Measurements from ENCODE around the gene LHPP. TPM values are rescaled to one million over a fixed set of nuclear protein-coding genes. Genes with fewer than 3 reads are reported as not detected.

The LHPP gene
- total RNA-seq, 4 donors from 2014 or later = 20.3 to 116 (median 22.4) TPM

- H3K4me1 ChIP-seq = peaks cover 0 to under 1% (median 0%) of the 10 kb centered on the region in 4 donors
- WGBS, 2 donors (ENCODE audit: low coverage in 1 of 2) = 80% methylated on average over 12 of the region's 12 CpGs; no CpG with 5 or more reads in 1 of the 2 donors
- no peak overlapping the region for H3K27ac ChIP-seq
- H3K4me3 ChIP-seq = no peak overlapping the region
- no peak for DNase-seq
- H3K36me3 ChIP-seq = no peaks in the 10 kb centered on the region
- in situ Hi-C loops (cut with MboI; ENCODE audit: low pct_ligation_motif_present in 1 of 4, low pct_unique_long_range_greater_than_20kb in 1 of 4, low sequenced_read_pairs in 3 of 4) (no loop called here), intact Hi-C loops (cut with DNase I; ENCODE audit: low total_unique reads) (no loop called here)
- H3K9me3 ChIP-seq = no peaks in the 10 kb centered on the region
- no peak for TF ChIP-seq CTCF (IDR thresholded peaks at IDR 0.05)
- no peak for TF ChIP-seq EP300 (IDR thresholded peaks at IDR 0.05; ENCODE audit: low read depth)
- no peak for TF ChIP-seq POLR2AphosphoS5 (IDR thresholded peaks at IDR 0.05)
- no peaks in the 10 kb centered on the region for H3K27me3 ChIP-seq
Measured at GRCh38 chr10:124602121-124602561, 140.5 kb downstream of the LHPP start.

GRCh38 chr10:124602646-124603365, 141.2 kb downstream of the LHPP start:
- DNase-seq = no peak
- Histone ChIP-seq H3K27me3 (no peaks in the 10 kb centered on the region), H3K27ac (no peak overlapping the region), H3K4me1 (no peaks in the 10 kb centered on the region), H3K9me3 (no peaks in the 10 kb centered on the region), H3K36me3 (no peaks in the 10 kb centered on the region), H3K4me3 (no peak overlapping the region)
- WGBS, 2 donors (ENCODE audit: low coverage in 1 of 2) = 92% methylated on average over 11 of the region's 12 CpGs; no CpG with 5 or more reads in 1 of the 2 donors
- in situ Hi-C loops (cut with MboI; ENCODE audit: low pct_ligation_motif_present in 1 of 4, low pct_unique_long_range_greater_than_20kb in 1 of 4, low sequenced_read_pairs in 3 of 4) = no loop called here
- intact Hi-C loops (cut with DNase I; ENCODE audit: low total_unique reads) = no loop called here
- TF ChIP-seq CTCF (IDR thresholded peaks at IDR 0.05) (no peak), EP300 (IDR thresholded peaks at IDR 0.05; ENCODE audit: low read depth) (no peak), POLR2A (IDR thresholded peaks at IDR 0.05) (no peak), POLR2AphosphoS5 (IDR thresholded peaks at IDR 0.05) (no peak)

DNA sequence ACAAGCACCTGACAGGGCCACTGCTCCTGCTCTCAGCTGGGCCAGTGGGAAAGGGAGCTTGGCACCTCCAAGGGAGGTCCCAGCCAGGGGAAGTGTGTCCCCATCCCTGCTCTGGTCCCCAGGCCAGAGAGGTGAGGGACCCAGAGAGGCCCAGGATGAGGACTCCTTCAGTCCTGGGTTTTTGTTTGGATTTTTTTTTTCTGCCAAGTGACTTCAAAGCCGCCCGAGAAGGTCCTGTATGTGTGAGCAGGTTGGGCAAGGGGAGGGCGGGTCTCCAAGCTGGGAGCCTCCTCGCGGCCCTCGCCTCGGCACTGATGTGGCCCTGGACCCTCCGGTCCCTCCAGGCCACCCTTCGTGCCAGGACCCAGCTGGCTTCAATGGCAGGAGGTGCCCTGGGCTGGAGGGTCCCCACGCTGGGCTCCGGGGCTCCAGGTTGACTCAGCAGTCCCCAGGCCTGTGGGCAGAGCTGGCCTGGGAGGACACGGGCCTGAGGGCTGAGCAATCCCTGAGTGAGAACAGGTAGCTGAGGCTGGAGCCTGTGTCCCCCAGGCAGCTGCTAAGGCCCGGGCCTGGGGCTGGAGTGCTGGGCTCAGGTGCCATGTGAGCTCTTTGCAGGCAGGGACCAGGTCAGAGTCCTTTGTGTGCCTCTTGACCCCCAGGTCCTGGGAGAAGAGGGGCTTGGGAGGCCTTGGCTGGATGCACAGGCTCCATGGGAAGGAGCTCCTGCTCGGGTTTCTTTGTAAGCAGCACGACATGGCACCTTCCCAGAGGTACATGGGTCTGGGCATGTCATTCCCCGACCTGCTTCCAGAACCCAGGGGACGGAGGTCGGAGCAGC, 142.0 kb downstream of the LHPP start:
- Histone ChIP-seq H3K36me3 (no peaks in the 10 kb centered on the region), H3K4me3 (no peak overlapping the region), H3K4me1 (no peaks in the 10 kb centered on the region), H3K9me3 (no peaks in the 10 kb centered on the region), H3K27me3 (no peaks in the 10 kb centered on the region), H3K27ac (no peak overlapping the region)
- no peak for DNase-seq
- in situ Hi-C loops (cut with MboI; ENCODE audit: low pct_ligation_motif_present in 1 of 4, low pct_unique_long_range_greater_than_20kb in 1 of 4, low sequenced_read_pairs in 3 of 4) (no loop called here), intact Hi-C loops (cut with DNase I; ENCODE audit: low total_unique reads) (no loop called here)
- no peak for TF ChIP-seq CTCF (IDR thresholded peaks at IDR 0.05)
- no peak for TF ChIP-seq POLR2AphosphoS5 (IDR thresholded peaks at IDR 0.05)
- no peak for TF ChIP-seq POLR2A (IDR thresholded peaks at IDR 0.05)
- no peak for TF ChIP-seq EP300 (IDR thresholded peaks at IDR 0.05; ENCODE audit: low read depth)
- WGBS, 2 donors (ENCODE audit: low coverage in 1 of 2) = 87% methylated on average over 16 of the region's 18 CpGs; no CpG with 5 or more reads in 1 of the 2 donors

- Histone ChIP-seq H3K9me3 (no peaks in the 10 kb centered on the region), H3K36me3 (no peaks in the 10 kb centered on the region), H3K27ac (no peak overlapping the region), H3K4me1 (no peaks in the 10 kb centered on the region), H3K4me3 (no peak overlapping the region), H3K27me3 (no peaks in the 10 kb centered on the region)
- 88% methylated on average over 21 of the region's 22 CpGs; no CpG with 5 or more reads in 1 of the 2 donors for WGBS, 2 donors (ENCODE audit: low coverage in 1 of 2)
- in situ Hi-C loops (cut with MboI; ENCODE audit: low pct_ligation_motif_present in 1 of 4, low pct_unique_long_range_greater_than_20kb in 1 of 4, low sequenced_read_pairs in 3 of 4) (no loop called here), intact Hi-C loops (cut with DNase I; ENCODE audit: low total_unique reads) (no loop called here)
- no peak for DNase-seq
- TF ChIP-seq CTCF (IDR thresholded peaks at IDR 0.05) = no peak
- TF ChIP-seq POLR2A (IDR thresholded peaks at IDR 0.05) = no peak
- TF ChIP-seq EP300 (IDR thresholded peaks at IDR 0.05; ENCODE audit: low read depth) = no peak
- TF ChIP-seq POLR2AphosphoS5 (IDR thresholded peaks at IDR 0.05) = no peak
Measured at GRCh38 chr10:124604214-124605000, 142.8 kb downstream of the LHPP start.

All from transverse colon (tissue), 4 donors.